ENCODE data around the gene WDR7.

- TF ChIP-seq JUNB (IDR thresholded peaks at IDR 0.05; ENCODE audit: unreplicated experiment) (no peak), CTCF (conservative IDR thresholded peaks at IDR 0.05; ENCODE audit: low read depth in 2 of 2) (no peak)
These were observed 9.3 kb upstream of the WDR7 start for GRCh38 chr18:56641714-56642337.
